HG02798 (cell line): ENCODE data around the gene GATB.
"Not testable (repeated sequence)": the region's sequence is repeated elsewhere in the genome, so short reads cannot be mapped to it uniquely, and the experiment has no call there.

ENCODE experiments used
- ATAC-seq: cut with Tn5 transposase; IDR thresholded peaks from one replicate; pipeline ENCODE4 v1.9.1; 2021; ENCODE audit warnings: mild to moderate bottlenecking; ENCODE audit not compliant: unreplicated experiment, poor library complexity

Gene GATB

DNA sequence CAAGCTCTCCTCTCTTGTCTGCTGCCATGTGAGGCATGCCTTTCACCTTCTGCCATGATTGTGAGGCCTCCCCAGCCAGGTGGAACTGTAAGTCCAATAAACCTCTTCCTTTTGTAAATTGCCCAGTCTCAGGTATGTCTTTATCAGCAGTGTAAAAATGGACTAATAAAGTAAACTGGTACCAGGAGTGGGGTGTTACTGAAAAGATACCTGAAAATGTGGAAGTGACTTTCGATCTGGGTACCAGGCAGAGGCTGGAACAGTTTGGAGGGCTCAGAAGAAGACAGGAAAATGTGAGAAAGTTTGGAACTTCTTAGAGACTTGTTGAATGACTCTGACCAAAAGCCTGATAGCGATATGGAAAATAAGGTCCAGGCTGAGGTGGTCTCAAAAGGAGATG is 24.0 kb downstream of the GATB start:
- not testable (repeated sequence) for ATAC-seq

DNA sequence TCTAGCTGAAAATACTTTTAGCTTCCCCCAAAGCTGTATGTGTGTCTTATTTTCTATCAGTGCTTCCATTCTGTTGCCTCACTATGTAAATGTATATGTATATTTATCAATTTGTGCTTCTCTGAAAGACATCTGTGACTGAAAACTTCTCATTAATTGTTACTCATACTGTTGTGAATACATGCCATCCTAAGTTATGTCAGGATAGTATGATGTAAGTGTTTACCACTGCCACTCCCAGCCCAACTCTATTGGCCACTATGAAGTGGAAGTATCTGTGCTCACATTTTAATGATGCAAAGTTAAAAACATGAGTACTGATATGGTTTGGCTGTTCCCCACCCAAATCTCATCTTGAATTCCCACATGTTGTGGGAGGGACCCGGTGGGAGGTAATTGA is 24.4 kb downstream of the GATB start:
- ATAC-seq, result no peak

DNA sequence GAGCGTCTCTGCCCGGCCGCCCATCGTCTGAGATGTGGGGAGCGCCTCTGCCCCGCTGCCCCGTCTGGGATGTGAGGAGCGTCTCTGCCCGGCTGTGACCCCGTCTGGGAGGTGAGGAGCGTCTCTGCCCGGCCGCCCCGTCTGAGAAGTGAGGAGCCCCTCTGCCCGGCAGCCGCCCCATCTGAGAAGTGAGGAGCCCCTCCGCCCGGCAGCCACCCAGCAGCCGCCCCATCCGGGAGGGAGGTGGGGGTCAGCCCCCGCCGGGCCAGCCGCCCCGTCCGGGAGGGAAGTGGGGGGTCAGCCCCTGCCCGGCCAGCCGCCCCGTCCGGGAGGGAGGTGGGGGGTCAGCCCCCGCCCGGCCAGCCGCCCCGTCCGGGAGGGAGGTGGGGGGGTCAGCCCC is 29.1 kb downstream of the GATB start:
- ATAC-seq, result not testable (repeated sequence)

DNA sequence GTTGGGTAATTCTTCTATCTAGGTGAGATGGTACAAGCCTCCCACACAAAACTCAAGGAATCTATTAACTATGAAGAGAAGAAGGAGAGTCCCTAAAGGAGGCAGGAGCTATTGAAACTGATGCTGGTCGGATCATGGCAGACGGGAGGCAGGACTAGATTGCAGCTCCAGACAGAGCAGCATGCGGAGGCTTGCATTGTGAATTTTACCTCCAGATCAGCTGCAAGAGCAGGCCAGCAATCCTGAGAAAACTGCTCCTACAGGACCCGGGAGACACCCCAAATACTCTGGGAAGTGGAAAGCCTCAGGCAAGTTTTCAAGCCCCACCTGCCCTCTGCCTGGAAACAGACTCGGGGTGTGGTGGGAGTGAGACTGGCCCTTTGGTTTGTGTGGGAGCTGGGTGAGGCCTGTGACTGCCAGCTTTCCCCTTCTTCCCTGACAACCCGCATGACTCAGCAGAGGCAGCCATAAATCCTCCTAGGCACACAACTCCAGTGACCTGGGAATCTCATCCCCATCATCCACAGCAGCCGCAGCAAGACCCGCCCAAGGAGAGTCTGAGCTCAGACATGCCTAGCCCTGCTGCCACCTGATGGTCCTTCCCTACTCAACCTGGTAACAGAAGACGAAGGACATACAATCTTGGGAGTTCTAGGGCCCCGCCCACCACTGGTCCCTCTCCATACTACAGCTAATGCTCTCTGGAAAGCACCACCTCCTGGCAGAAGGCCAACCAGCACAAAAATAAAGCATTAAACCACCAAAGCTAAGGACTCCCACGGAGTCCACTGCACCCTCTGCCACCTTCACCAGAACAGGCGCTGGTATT is 30.9 kb downstream of the GATB start:
- ATAC-seq, result no peak

DNA sequence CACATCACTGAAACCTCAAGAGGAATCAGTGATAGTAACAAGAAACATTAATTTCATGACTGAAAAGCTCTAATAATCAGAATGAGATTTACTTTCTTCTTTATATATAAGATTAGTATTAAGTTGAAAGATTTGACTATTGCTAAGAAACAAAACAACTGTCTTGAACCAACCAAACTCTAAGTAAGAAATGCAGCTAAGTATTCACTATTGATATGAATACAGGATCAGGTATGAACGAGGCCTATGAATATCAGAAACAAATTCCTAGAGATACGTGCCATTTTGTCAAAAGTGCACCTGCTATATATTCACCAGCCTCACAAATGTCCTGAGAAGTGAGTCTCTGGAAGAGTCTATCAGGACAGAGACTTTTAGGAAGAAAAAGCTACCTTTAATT is 32.1 kb downstream of the GATB start:
- ATAC-seq, result no peak

DNA sequence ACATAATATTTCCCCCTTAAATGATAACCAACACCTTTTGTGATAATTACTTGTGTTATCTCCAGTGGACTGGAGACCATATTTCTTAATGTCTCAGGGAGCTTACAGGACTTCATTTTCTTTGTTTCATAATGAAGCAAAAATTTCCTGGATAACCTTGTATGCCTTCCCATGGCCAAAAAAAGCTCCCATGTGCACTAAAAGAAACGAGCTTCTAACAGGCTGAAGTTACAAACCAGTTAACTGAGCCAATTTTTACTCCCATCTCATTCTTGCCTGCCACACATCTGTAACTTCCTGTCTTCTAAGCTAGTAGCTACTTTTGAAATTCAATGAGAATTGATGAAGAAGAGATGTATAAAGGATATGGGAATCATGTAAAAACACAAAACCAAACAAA is 32.8 kb downstream of the GATB start:
- ATAC-seq, result no peak

DNA sequence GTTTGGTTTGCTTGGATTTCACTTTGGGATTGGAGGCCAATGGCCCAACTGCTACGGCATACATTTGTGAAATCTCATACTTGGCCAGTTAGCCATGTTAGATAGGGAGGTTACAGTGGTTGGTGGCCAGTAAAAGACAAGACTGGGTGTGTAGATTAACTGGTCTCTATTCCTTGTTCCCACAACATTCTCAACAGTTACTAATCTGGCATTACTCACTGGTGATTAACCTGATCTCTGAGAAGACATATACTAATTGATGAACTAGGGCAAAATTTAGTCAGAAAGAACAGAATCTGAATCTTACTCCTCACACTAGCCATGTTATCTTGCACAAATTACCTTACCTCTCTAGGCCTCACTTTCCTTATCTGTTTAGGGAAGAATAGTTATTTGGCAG is 33.4 kb downstream of the GATB start:
- no peak for ATAC-seq

DNA sequence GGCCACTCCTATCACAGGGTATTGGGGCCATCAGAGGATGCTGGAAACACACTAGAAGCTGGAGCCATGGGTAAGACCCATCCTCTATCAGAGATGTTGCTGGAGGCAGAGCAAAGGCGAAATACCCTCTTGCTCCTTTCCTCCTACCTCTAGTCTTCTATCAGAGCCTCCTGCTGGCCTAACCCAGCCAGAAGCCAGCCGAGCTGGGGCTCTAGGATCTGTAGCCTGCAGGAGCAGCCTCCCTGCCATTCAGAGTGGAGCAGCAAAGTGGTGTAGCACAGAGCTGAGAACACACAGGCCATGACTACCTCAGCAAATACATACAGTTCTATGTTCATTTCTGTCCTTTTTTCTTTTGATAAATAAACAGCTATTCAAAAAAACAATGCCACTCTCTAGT is 35.7 kb downstream of the GATB start:
- no peak for ATAC-seq

DNA sequence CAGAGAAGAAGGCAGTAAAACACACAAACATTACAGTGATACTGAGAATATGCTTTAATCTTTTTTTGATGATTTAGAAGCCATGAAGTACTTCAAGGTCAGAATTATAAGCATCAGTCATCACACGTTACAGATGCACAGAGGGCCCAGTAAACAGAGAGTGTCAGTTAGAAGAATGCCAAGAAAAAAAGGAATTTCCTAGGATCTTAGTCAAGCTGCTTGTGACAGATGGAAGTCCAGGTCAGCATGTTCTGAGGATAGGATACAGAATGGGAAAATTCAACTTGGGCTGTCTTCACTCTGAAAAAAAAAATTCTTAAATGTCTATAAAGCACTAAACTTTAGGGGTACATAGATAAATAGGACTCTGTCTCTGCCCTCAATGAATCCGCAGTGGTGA is 38.9 kb downstream of the GATB start:
- no peak for ATAC-seq

DNA sequence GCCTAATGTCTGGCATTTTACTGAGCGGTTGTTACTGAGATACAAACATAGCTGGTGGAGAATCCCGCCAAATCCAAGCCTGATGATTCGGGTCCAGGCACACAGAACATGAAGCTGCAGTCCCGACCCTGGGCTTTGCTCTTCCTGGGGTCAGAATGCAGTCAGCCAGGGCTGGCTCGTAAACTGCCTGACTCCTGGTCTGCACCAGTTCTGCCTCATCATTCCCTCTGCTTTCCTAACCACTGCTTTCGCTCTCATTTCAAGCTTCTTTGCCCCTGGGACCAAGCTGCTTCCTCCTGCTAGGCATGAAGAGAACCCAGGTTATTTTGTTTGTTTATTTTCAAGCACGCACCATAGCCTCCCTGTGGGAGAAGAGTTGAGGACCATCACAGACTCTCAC is 39.3 kb downstream of the GATB start:
- no peak for ATAC-seq

DNA sequence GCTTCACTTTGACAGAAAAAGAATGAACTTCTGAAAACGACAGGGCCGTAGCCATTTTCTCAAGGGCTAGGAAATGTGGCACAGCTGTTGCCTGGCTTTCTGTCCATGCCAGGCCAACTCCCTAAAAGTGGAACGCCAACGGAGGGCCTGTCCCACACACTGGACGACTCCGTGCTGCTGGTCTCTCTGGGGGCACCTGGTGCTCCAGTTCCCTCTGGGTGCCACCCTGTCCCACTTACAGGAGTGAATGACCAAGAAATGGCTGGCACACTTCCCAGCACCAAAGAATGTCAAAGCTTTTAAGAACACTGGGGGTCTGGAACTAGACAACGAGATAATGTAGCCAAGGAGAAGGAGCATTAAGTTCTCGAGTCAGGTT is 40.9 kb downstream of the GATB start:
- ATAC-seq, result no peak

DNA sequence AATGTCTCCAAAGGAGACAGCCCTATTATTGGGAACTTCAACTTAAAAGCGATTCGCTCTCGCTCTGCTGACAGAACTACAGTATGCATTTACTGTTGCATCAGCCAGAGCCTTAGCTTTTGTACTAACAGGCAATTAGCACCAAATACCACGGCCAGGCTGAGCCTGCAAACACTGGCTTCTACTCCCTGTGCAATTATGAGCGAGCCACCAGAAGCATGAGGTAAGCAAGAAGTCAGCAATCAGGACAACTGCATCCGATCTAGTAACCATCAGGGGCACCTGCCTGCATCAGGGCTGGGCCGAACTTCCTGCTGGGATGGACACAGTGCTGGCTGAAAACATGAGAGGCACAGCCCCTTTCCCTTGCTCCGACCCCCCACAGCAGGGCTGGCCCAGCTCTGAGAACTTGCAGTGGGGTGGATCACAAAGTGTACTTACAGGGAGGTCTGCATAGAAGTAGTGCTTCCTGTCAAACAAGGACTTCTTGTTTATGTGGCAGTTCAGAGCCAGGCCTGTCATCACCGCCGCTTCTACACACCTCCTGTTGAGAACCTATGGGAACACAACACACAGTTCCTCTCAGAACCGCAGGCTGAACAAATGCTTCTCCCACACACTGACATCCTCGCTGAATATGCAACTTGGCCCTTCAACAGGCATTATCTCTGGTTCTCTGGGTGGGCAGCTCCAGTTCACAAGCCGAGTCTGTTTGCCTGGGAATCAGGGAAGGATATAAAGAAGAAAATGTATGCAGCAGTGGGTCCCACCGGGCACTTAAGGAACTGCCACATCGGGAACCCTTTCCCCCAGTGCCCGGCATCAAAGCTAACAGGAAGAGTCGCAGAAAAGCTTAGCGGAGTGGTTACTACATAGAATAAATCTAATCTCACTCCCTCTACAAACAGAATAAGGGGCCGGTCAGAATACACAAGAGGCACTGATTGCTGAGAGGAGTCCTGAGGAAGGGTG is 41.5 kb downstream of the GATB start:
- no peak for ATAC-seq

DNA sequence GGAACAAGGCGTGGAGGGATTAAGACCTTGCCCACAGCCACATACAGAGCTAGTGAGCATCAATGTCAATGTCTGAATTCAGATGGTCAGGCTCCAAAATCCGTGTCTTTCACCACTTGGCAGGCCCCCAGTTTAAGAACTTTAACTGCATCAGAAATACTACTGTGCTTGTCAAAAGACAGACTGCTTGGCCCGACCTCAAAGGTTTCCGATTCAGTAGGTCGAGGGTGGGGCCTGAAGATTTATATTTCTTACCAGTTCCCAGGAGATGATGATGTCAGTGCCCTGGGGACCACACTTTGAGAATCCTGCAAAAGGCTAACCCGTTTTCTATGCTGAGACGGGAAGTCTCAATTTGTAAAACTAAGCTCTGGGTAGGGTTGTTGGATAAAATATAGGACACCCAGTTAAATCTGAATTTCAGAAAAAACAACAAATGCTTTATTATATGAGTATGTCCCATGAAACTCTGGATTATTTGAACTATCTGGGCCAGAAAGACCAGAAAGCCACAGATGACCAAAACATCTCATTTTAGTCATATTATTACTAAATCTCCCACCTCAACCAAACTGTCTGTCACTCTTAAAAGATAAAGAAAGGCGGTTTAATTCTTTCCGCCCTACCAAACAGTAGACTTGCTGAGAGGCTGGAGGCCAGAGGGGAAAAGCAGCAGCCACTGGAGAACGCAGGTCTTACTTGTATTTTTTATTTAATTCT is 42.7 kb downstream of the GATB start:
- no peak for ATAC-seq

DNA sequence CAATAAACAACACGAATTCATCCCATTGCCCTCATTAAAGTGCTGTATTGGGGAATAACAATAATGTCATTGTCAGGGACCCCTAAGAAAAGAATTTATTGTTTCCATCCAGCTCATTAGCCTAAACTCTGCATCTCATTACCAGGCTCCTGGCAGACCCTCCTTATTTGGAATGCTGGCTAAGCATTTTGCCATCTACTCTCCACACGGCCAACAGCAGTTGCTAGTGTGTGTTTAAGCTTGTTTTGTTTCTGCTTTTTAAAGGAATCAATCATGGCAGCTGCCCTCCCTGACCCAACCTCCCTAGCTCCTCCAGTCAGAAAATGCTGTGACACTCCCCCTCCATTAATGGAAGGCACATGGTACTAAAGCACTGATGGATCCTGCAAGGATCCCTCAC is 43.5 kb downstream of the GATB start:
- ATAC-seq, result no peak

DNA sequence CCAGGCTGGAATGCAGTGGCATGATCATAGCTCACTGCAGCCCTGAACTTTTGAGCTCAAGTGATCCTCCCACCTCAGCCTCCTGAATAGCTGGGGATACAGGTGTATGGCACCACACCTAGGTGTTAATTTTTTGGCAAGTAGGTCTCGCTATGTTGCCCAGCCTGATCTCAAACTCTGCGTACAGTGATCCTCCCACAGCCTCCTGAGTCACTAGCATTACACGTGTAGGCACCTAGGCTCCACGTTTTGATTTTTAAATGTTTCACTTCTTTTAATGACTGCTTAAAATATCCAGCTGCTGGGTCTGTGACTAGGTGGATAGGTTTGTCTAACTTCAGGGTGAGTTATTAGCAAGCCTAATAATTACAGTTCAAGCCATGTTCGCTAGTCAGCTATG is 44.5 kb downstream of the GATB start:
- no peak for ATAC-seq

DNA sequence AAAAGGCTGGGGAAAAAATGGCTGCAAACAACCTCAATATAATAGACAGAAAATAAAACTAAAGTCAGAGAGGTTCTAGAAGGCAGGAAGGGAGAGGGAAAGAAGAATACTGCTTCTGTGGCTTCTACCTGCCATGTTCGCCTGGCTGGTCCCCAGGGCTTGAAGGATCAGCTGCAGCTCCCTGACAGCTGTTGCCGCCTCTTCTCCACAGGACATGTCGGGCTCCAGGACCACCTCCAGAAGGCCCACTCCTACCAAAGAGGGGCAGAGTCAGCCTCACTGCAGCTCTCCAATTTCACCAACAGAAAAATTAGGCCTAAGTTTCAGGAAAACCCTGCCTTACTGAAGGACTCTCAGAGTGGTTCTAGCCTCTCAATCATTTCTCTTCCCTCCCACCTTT is 44.9 kb downstream of the GATB start:
- no peak for ATAC-seq

DNA sequence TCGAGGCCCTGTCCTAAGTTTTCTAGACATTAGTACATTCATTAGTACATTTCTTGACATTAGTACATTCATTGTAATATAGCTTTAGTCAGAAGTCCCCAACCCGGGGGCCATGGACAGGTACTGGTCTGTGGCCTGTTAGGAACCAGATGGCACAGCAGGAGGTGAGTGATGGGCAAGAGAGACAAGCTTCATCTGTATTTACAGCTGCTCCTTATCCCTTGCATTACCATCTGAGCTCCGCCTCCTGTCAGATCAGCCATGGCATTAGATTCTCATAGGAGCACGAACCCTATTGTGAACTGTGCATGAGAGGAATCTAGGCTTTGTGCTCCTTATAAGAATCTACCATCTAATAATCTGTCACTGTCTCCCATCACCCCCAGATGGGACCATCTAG is 48.0 kb downstream of the GATB start:
- no peak for ATAC-seq

DNA sequence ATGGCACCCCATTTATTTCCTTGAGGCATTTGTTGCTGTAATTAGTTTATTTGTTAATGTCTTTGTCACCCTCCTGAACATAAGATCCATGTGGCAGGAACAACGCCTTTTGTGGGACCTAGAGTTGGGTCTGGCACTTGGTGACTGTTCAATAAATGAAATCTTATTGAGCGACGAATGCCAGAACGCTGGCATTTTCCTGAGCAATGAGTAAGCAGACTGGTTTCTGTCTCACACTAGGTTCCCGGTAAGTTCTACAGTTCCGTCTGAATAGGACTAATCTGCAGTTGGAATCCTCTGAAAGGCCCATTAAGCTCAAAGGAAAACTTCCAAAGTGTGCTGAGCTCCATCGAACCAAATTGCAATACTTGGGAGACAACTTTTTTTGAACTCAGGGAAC is 49.2 kb downstream of the GATB start:
- ATAC-seq, result no peak

DNA sequence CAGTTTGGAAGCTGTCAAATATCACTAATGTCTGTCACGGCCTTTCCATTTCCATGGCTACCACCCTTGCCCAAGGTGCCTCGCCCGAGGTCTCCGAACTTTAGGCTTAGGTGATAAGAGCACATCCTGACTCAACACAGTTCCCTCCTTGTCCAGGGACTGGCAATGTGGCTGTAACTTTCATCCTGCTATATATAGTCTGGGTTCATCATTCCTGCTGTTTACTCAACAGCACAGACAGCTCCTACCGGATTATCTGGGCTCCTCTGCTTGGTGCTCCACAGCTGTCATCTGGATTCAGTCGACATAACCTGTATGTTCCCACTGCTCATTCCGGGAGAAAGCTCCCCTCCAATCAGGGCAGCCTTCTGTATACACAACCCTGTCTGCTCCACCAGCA is 51.2 kb downstream of the GATB start:
- ATAC-seq, result no peak

DNA sequence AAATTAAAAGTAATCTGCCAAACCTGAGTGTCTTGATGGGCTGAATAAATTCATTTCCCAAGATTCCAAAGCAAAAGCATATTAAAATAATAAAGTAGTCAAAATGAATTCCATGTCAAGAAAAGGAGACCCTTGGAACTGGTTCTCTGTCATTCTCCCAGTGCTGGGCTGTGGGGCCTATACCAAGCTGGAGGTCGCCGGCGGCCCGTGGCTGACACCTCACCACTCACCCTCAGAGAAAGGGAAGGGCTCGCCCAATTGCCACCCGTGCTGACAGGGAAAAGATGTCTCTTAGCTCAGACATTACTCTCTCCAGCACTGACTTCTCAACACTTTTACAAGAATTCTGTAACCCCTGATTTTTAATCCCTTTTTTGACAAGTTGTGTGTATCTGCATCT is 51.7 kb downstream of the GATB start:
- ATAC-seq, result no peak

DNA sequence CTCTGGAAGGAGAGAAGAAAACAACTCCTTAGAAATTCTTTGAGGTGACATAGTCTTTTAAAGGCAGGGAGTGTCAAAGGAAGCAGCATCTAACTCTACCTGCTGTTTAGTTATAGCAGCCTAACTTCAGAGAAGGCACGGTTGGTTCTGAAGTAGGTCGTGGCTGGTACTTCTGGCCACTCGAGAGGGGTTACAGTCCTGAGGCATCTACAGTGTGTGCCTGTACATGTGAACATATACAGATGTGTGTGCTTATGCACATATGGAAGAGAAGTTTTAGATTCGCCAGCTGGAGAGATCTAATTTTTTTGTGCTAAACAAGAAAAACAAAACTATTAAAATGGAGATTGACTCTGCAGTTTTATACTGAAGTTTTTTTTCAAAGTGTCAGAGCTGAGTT is 52.7 kb downstream of the GATB start:
- no peak for ATAC-seq
